HG03139 (cell line): ENCODE results near the gene APIP.

ENCODE experiments used
- ATAC-seq: cut with Tn5 transposase; IDR thresholded peaks from one replicate; pipeline ENCODE4 v1.9.1; 2021; ENCODE audit not compliant: unreplicated experiment

The APIP gene

DNA sequence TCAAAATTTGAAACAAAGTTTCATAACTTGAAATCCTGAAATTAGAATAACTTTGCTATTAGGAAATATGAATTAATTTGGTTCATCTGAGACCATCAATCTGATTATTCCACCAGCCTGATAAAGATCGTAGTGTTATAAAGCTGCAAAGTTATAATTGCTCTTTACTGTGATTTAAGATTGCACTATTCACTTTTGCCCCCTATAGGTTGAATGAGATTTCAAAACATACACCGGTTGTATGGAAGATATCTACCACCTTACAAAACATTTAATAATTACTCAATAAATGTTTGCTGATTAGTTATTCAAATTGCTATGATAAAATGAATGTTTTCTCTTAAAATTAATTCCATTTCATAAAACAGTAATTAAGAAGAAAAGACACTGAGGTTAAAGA is 26.1 kb downstream of the APIP start:
- ATAC-seq = no peak

DNA sequence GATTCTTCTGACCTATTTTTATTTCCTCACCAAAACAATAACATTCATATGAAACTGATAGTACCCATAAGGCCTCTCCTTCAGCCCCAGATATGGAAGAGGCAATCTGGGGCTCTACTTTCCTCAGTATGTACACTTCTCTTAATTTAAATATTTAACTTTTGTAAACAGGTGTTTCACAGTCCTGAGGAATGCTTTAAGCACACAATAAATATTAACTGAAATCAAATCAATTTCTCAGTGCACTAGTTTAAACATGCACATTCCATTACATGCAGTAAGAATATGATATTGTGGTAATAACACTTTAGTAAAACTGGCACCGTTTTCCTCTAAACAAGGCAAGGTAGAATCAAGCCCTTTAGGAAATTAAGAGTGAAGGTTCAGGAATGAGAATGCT is 28.9 kb downstream of the APIP start:
- no peak for ATAC-seq

DNA sequence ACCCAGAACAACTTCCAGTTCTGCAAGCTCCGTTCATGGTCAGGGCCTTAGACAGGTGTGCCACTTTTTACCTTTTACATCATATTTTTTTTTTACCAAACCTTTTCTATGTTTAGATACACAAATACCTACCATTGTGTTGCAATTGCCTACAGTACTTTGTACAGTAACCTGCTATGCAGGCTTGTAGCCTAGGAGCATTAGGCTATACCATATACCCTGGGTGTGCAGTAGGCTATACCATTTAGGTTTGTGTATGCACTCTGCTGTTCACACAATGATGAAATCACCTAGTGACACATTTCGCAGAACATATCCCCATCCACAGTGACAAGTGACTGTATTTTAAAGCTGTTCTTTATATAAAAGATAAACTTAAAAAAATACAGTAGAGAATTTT is 29.6 kb downstream of the APIP start:
- ATAC-seq = no peak

DNA sequence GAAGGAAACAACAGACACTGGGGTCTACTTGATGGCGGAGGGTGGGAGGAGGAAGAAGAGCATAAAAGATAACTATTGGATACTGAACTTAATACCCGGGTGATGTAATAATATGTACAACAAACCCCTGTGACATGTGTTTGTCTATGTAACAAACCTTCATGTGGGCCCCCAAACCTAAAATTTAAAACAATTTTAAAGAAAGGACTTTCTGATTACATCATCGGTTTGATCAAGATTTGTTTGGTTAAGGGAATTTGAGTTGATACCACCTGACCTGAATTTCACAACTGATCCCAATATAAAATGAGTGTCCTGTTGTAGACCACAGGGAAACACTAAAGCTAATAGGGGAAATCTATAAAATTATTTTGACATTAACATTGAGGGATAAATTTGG is 34.3 kb downstream of the APIP start:
- ATAC-seq = no peak

DNA sequence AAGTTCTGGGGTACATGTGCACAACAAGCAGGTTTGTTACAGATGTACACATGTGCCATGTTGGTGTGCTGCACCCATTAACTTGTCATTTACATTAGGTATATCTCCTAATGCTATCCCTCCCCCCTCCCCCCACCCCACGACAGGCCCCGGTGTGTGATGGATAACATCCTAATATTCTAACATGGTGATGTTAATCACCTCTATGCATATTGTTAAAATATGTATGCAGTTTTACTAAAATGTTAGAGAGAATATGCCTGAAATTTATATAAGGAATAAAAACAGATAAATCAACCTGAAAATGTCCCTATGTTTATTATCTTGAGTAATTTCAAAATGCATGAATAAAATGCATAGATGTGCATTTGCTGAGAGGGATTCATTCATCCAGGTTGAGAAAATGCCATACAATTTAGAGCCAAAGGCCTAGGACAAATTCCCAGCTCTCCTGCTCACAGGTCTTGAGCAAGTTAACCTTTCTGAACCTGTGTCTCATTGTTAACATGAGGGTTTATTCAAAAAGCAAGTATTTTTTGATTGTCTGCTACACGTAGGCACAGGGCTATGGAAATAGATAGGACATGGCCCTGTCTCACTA is 38.7 kb downstream of the APIP start:
- no peak for ATAC-seq

DNA sequence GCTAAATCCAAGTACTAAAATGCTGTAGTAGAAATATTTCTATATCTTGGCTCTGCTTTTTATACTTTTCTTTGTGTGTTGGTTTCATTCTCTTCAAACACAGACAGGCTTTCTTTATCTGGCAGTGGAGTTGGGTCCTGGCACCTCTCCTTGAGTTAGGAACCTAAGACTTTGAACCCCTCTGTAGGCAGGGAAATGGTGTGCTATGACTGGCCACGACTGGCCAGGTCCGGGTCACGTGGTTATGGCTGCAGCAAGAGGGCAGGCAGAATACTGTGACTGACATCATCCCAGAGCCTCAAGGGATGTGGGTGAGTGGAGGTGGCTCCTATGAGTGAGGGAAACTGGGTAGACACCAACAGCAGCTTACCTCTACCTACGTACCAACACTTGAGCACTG is 42.0 kb downstream of the APIP start:
- no peak for ATAC-seq

DNA sequence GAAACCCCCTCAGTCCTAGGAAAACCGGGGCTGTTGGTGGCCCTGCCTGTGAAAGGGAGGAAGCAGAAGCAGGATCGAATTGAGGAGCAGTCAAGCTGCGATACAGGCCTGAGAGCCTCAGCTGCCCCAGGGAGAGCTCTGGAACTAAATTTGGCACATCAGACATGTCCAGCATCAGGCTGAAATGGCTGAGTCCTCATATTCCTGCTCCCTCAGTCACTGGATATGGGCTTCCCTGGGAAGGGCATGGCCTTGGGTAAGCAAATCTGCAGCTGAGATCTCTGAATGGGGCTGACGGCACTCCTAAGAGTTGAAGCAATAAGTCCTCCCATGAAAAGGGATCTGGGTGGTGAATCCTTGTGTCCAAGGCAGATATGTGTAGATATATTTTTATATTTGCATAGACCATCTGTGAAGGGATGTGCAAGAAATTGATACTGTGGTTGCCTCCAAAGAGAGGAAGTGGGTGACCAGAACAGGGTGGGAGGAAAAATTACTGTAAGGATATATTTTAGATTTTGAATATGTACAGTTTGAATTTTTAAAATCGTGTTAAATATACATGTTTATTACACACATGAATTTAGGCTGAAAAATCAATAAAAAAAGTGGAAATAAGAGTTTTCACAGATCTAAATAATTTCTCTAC is 45.5 kb downstream of the APIP start:
- no peak for ATAC-seq

DNA sequence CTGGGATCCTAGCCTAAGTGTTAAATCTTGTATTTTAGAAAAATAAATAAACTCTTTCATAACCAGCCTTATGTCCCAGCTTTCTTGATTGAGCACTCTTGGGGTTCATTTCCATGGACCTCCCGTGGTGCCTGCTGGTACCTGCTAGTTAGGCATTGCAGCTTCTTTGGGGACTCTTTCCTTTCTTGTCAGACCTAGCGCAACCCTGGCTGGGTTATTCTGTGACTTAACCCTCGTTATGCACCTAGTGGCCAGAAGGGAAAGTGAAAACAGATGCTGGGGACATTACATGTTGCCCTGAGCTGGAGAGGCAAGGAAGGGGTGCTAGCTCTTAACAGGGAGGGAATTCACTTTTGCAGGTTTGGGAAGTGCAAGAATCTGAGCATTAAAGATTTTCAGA is 46.8 kb downstream of the APIP start:
- ATAC-seq = no peak

DNA sequence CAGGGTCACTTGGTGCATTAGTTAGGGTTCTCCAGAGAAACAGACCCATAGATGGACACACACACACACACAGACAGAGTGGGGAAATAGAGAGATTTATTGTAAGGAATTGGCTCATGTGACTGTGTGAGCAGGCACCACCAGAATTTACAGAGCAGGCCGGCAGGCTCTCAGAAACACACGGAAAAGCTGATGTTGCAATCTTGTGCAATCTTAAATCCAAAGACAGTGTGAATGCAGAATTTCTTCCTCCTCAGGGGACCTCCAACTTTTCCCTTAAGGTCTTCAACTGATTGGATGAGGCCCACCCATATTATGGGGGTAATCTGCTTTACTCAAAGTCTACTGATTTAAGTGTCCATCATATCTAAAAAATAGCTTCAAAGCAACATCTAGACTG is 49.8 kb downstream of the APIP start:
- no peak for ATAC-seq

DNA sequence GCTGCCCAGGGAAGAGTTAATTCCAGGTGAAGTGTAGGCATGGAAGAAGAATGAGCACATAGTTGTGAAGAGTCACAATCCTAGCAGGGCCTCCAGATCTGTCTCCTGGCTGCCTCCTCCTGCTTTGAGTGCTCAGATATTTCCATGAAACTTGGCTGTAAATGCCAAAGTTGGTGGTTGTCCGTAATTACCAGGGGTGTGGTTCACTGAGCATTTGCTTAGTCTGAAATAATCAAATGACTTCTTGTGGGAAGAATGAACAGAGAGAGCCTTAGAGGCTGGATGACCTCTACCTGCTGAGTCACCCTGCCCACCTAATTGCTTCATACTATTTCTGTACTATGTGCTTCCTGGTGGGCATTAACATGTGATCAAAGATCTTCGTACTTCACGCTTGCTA is 50.9 kb downstream of the APIP start:
- no peak for ATAC-seq

DNA sequence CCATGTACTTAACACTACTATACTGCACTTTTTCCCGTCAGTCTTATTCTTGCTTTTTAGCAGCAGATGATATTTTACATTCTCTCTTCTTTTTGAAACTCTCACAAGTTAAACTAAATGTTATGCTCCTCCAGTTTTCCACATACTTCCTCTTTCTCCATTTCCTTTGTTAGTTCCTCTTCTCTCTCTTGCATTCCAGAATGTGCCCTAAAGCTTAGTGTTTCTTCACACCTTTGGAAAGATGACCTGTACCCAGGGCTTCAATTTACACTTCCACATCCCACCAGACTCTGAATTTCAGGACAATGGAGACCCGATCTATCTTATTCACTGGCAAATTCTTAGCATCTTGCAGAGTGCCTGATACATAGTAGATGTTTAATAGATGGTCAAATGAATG is 51.8 kb downstream of the APIP start:
- no peak for ATAC-seq

DNA sequence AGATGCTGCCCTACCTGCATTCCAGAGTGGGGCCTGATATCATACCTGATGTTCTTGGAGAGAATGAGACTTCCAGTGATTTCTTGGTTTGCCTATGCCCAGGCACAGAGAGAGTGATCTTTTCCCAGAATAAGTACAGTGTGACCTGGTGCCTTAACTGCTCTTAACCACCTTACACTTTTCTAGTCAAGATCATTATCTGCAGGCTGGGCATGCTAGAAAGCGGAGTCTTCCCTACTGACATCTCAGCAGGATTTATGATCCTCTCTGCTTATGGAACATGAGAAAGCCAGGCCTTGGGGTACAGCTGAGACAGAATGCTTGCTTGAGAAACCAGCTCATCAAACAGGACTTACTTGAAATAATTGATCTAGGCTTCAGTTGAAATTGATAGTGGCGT is 53.1 kb downstream of the APIP start:
- ATAC-seq = no peak

DNA sequence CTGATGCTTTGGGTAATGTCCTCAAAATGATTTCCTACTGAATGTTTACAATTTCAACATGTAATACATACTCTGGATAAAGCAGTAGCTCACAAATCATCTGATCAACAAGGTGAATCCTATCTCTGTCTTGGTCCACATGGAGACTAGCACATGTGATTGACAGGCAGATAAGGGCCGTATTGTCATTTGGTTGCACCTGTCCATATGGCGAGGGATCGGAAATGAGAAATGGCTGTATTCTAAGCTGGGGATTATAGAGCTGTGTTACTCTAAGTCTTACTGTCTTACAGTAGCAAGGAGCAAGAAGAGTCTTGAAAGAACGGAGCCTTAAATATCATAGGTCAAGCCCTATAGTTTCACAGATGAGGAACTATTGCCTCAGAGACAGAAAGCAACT is 55.7 kb downstream of the APIP start:
- no peak for ATAC-seq

DNA sequence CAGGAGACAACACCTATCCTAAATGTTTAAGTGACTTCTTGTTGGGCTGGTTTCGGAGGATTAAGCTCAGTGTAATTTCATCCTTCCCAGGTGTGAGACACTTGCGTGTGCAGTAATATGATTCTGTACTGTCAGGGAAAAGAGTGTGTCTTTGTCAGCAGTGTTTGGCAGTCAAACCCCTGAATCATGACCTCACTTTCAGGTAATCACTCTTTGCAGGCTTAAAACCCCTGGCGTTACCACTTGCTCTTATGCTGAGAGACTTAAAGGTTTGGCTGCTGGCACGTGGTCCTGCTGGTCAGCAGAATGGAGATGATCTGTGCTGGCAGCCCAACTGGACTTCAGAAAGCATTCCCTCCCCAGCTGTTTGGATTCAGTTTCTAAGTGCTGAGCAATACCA is 56.1 kb downstream of the APIP start:
- no peak for ATAC-seq

DNA sequence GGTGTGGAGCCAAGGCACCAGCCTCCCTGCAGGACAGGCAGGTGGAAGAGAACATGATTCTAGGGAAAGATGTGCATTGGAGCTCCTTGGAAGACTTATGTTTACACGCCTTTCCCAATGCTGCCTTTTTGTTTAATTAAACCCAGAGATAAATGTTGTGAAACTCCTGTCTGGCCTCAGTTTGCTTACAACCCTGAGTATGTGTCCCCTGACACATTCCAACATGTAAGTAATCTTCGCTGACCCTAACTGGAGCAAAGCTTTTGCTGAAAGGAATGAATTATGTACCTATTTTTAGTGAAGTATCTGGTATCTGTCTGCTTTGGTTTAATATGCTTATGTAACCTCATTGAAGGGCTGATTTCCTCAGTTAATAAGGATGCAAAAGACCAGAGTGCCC is 56.7 kb downstream of the APIP start:
- ATAC-seq = no peak

DNA sequence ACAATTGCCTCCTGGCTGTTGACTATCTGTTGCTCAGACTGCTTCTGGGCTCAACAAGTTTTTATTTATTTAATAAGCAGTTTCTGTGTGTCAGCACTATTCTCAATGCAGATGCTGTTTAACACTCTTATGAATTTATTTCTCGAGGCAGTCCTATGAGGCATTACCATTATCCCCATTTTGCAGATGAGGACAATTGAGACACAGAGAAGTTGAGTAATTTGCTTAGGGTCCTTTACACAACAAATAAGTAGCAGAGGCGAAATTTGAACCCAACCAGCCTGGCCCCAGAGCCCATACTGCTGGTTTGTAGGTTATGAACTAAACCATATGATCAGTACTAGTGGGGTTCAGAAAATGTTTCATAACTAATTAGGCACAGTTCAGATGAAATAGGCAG is 58.7 kb downstream of the APIP start:
- ATAC-seq = no peak

DNA sequence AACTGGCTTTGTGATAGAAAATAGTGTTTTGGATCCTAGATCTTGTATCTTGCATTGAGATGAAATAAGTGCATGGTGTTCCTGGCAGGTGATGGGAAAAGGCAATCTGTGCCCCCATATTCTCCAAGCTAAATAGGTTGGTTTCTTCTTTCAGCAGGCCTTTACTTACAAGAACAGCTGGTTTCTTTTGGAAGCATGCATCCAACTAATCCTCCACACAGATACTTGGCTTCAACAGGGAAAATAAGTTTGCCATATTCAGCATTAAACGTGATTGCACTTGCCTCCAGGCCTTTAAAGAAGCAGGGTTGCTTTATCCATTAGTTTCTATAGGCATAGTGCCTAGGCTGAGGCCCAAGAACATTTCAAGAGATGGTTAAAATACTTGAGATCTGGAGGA is 59.9 kb downstream of the APIP start:
- no peak for ATAC-seq

DNA sequence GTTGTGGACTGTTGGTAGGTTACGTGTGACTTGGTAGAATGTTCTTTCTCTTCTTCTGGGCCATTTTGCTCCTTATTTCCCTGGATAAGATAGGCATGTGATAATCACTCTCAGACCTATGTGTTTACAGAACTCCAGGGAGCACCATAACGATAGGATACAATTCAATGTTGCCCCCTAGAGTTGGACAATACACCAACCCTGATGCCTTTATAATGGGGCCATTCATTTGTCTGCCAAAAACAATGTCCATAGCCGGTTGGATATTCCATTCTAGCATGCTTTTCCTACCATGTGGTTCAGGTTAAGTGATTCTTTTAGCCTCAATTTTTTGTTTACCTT is 60.5 kb downstream of the APIP start:
- ATAC-seq = no peak

DNA sequence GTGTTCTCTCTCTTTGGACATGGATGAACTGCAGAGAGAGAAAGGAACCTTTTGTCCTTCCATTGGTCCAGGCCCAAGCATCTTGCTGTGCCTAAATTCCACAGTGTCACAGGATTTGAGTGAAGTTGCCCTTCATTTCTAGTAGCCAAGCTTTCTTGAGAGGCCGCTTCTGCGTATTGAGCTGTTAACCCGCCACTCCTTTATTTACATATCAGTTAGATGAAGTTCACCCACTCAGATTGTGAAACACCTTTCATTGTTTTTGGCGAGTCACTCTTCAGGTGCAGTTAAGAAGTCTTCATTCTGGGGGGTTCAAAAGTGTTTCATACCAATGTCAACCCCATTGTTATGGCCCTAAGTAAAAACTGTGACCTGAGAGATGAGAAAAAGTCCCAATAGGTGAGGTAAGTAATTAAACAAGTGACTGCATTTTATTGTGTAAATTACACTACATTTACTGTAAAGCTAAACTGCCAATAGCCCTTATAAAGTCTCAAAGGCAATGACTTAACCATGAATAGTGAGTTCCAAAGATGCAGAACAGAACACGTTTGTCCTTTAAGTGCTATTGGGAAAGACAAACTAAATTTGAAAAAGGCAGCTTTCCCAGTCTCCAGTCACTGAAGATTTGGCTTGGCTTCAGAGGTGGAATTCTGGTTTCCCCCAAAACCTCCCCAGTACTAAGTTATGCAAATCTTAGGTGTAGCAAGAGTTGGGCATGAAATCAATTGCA is 61.0 kb downstream of the APIP start:
- ATAC-seq = no peak

DNA sequence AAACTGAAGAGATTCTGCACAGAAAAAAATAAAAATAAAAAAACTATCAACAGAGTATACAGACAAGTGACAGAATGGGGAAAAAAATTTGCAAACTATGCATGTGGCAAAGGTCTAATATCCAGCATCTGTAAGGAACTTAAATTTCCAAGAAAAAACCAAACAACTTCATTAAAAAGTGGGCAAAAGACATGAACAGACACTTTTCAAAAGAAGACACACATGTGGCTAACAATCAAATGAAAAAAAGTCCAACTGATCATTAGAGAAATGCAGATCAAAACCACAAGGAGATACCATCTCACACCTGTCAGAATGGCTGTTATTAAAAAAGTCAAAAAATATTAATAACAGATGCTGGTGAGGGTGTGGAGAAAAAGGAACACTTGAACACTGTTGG is 64.3 kb downstream of the APIP start:
- no peak for ATAC-seq

DNA sequence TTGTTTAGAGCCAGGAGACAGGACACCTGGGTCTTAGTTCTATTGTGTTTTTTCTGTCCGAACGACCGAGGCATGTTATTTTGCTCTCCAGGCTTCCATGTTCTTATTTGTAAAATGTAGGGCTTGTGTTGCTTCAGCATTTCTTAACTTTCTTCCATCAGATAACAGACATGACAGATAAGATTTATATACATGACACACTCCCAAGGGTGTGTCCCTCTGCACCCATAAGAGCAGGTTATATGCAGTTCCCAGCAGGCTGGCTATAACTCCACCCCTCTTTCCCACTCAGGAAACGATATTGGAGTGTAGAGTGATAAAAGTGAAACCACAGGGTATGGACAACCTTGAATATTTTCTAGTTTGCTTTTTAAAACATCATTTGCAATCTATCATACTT is 65.8 kb downstream of the APIP start:
- ATAC-seq = no peak

DNA sequence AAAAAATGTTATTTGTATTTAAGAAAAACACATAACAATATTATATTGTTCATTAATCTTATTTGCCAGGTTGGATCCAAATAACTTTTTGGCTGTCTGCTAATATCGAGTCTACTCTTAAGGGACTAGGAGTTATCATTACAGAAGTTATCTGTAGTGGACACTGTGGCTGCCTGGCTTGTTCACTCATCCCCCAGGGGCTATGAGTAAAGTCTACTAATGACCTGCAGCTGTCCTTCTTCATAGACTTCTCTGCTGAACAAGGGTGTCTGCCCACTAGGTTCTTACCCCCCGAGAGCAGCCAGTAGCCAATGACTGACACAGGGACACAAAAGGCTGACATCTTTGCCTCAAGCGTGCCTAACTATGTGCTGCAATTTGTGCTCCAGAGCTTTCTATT is 69.7 kb downstream of the APIP start:
- no peak for ATAC-seq
